GM12801 (cell line): Measurements from ENCODE around the gene LHFPL2.

Source experiments
- CTCF ChIP-seq: IDR thresholded peaks from one replicate; pipeline ENCODE4 v1.5.1; 2011; ENCODE audit warnings: control low read depth; ENCODE audit not compliant: insufficient read length; ENCODE audit errors: extremely low read depth

Gene LHFPL2

DNA sequence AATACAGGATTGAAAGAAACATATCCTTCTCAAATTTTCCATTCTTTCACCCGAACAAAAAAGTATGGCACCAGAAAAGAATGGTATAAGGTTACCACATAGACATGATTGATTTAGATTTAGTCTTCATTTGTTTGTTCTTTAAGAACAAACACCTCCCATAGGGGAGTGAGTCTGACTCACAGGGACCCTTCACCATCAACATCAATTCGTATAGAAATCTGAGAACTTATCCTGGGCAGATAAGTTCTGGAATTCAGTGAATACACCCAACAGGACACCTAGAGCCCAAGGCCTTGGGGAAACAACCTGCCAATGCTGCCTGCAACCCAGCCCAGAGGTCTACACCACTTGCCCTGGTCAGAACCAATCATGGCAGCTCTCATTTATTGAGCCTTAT is 46.2 kb downstream of the LHFPL2 start:
- TF ChIP-seq CTCF: no peak

- TF ChIP-seq CTCF: no peak
Measured at GRCh38 chr5:78601559-78602314, 46.8 kb downstream of the LHFPL2 start.

DNA sequence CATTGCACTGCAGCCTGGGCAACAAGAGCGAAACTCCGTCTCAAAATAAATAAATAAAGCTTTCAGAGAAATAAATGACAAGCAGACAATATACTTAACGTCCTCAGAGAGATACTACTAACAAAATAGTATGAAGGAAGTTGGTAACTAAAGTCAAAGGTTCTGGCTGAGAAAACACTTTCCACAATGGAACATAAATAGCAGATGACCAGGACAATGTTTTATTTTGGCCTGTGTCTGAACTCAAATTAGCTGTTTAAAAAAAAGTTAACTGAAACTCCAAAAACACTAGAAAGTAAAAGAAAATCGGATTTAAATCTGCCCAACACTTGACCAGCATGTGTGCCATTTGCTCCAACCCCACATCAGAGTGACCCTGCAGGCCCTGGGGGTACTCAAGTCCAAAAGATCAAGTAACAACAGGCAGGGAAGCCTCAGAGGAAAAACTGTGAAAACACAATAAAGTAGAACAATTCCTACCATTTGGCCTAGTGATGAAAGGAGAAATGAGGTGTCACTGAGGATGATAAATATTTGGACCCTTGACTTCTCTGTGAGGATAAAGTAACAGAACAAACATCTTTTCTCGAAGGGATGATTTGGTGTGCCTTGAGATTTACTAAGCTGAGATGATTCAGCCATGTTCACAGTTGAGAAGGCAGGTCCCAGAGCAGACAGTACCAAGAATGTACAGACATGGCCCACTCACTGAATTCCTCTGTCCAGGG is 47.7 kb downstream of the LHFPL2 start:
- no peak for TF ChIP-seq CTCF

DNA sequence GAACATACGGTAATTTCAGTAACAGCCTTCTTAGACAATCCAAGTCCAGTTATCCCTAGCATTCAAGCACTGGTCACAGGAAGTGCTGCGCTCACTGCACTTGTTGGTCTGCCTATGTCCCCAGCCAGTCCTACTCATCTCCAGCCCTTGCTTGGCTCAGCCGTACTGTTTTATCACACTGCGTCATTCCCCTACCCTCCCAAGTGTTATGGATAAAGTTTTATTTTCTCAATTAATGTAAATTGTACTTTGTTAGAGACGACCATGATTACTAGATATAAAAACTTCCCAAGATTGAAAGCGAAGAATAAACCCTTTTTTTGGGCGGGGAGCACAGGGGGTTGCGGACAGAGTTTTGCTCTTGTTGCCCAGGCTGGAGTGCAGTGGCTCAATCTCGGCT is 49.6 kb downstream of the LHFPL2 start:
- no peak for TF ChIP-seq CTCF

DNA sequence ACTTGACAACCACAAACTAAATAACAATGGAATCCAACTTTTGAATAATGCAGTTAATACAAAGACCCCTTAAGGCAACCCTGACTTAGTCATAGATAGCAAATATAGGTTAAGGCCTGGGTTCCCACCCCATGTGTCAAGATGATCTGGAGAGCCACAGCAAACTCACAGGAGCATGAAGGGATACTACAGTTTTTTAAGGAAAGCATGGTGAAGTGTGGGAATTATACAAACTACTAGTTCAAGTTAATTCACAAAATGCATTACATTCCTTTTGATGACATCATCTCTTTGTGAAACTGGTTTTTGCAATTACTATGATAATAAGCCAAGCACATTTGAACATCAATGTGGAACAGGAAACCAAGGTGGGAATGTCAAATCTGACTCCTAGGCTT is 50.6 kb downstream of the LHFPL2 start:
- no peak for TF ChIP-seq CTCF

DNA sequence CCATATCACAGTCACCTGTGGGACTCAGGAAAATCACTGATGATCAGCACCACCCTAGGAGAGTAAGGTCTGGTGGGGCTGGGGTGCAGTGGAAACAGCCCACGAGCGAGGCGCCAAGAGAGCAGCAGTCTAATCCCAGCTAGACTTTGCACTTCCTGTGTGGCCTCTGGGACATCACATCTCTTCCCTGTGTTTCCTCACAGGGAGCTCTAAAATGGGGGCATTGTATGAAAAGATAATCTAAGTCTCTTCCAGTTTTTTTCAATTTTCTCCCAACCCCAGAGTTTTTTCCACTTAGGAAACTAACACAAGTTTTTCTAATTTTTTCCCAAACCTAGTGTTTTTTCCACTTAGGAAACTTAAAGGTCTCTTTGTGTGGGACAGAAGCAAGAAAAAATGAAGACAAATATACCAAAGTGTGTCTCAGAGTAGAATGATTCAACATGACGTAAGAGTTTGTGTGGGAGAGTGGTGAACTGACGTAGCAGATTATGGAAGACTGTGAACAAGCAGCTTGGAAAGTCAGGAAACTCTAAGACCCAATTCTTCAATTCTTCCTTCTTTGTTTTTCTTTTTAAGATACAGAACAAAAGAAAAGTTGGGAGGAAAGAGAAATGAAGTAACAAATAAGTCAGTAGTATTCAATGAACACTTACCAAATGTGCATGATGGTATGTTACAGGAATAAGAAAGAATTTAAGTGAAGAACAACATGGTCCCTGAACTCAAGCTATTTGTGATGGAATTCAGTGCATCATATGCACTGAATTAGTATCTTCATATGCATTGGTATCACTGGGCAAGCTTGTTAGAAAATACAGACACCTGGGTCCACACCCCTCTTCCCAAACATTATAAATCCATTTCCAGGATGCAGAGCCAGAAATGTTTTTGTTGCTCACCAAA is 51.3 kb downstream of the LHFPL2 start:
- no peak for TF ChIP-seq CTCF

GRCh38 chr5:78595458-78595921 is 53.1 kb downstream of the LHFPL2 start:
- no peak for TF ChIP-seq CTCF
